H9 (cell line): ENCODE data around the gene UBE2E1. TPM values are rescaled to one million over a fixed set of nuclear protein-coding genes. Genes with fewer than 3 reads are reported as not detected.
"Not testable (repeated sequence)": the region's sequence is repeated elsewhere in the genome, so short reads cannot be mapped to it uniquely, and the experiment has no call there.

ENCODE experiments used
- DNase-seq: peaks from one replicate; pipeline ENCODE4 v3.0.0-alpha.2; 2017
- H2AFZ ChIP-seq: one replicate; pipeline ENCODE4 v1.6.1; 2013; ENCODE audit warnings: mild to moderate bottlenecking, low read length, control low read depth, moderate library complexity
- H2AK5ac ChIP-seq: 2 replicates; pipeline ENCODE4 v1.6.1; 2013; ENCODE audit warnings: low read length, control low read depth, mixed read lengths; ENCODE audit not compliant: insufficient read length
- H2BK120ac ChIP-seq: one replicate; pipeline ENCODE4 v1.6.1; 2013; ENCODE audit warnings: low read depth, mild to moderate bottlenecking, low read length, control low read depth, inconsistent platforms; ENCODE audit not compliant: poor library complexity, severe bottlenecking
- H2BK12ac ChIP-seq: 2 replicates; pipeline ENCODE4 v1.6.1; 2013; ENCODE audit warnings: low read length, control low read depth, mixed read lengths, low read depth; ENCODE audit not compliant: insufficient read length
- H2BK15ac ChIP-seq: 2 replicates; pipeline ENCODE4 v1.6.1; 2013; ENCODE audit warnings: low read depth, low read length, control low read depth
- H2BK20ac ChIP-seq: one replicate; pipeline ENCODE4 v1.6.1; 2013; ENCODE audit warnings: low read depth, mild to moderate bottlenecking, low read length, control low read depth, inconsistent platforms; ENCODE audit not compliant: poor library complexity, severe bottlenecking
- H2BK5ac ChIP-seq: 2 replicates; pipeline ENCODE4 v1.6.1; 2013; ENCODE audit warnings: low read length, control low read depth, mixed read lengths; ENCODE audit not compliant: insufficient read length
- H3K14ac ChIP-seq: 2 replicates; pipeline ENCODE4 v1.6.1; 2013; ENCODE audit warnings: low read length, control low read depth; ENCODE audit not compliant: insufficient read depth
- H3K18ac ChIP-seq: 2 replicates; pipeline ENCODE4 v1.6.1; 2013; ENCODE audit warnings: low read depth, mild to moderate bottlenecking, mixed read lengths, low read length, control low read depth; ENCODE audit not compliant: insufficient read length
- H3K23ac ChIP-seq: 2 replicates; pipeline ENCODE4 v1.6.1; 2013; ENCODE audit warnings: low read length, control low read depth, mixed read lengths, low read depth; ENCODE audit not compliant: insufficient read length
- H3K23me2 ChIP-seq: 2 replicates; pipeline ENCODE4 v1.6.1; 2013; ENCODE audit warnings: low read depth, mild to moderate bottlenecking, mixed read lengths, low read length, control low read depth; ENCODE audit not compliant: insufficient read length, poor library complexity, severe bottlenecking
- H3K27ac ChIP-seq: 2 replicates; pipeline ENCODE4 v1.5.1; 2013; ENCODE audit warnings: low read length, control low read depth, mixed read lengths, low read depth; ENCODE audit not compliant: insufficient read length
- H3K27me3 ChIP-seq: 2 replicates; pipeline ENCODE4 v1.6.1; 2013; ENCODE audit warnings: low read length, control low read depth, inconsistent platforms; ENCODE audit not compliant: insufficient read depth
- H3K4ac ChIP-seq: 2 replicates; pipeline ENCODE4 v1.6.1; 2013; ENCODE audit warnings: low read depth, mild to moderate bottlenecking, control low read depth, inconsistent platforms, low read length, moderate library complexity
- H3K4me1 ChIP-seq: 2 replicates; pipeline ENCODE4 v1.6.1; 2013; ENCODE audit warnings: low read length, control low read depth, inconsistent platforms; ENCODE audit not compliant: insufficient read depth
- H3K4me2 ChIP-seq: 2 replicates; pipeline ENCODE4 v1.6.1; 2013; ENCODE audit warnings: low read length, control low read depth, mixed read lengths; ENCODE audit not compliant: insufficient read length, insufficient read depth
- H3K56ac ChIP-seq: 2 replicates; pipeline ENCODE4 v1.6.1; 2013; ENCODE audit warnings: low read depth, mild to moderate bottlenecking, mixed read lengths, low read length, control low read depth; ENCODE audit not compliant: insufficient read length
- H3K79me1 ChIP-seq: 2 replicates; pipeline ENCODE4 v1.6.1; 2013; ENCODE audit warnings: low read depth, mild to moderate bottlenecking, moderate library complexity, low read length, control low read depth, inconsistent platforms; ENCODE audit not compliant: insufficient read depth, poor library complexity, severe bottlenecking
- H3K79me2 ChIP-seq: 2 replicates; pipeline ENCODE4 v1.6.1; 2013; ENCODE audit warnings: low read length, control low read depth, inconsistent platforms; ENCODE audit not compliant: insufficient read depth
- H3K9ac ChIP-seq: 2 replicates; pipeline ENCODE4 v1.6.1; 2013; ENCODE audit warnings: low read length, control low read depth, mixed read lengths; ENCODE audit not compliant: insufficient read length; ENCODE audit errors: extremely low read depth
- H3K9me3 ChIP-seq: one replicate; pipeline ENCODE4 v1.6.1; 2013; ENCODE audit warnings: low read depth, low read length, inconsistent platforms; ENCODE audit not compliant: control insufficient read depth
- H3T11ph ChIP-seq: one replicate; pipeline ENCODE4 v1.6.1; 2013; ENCODE audit warnings: mild to moderate bottlenecking, low read length, control low read depth, inconsistent platforms
- H4K20me1 ChIP-seq: one replicate; pipeline ENCODE4 v1.6.1; 2013; ENCODE audit not compliant: control insufficient read depth, insufficient read length, insufficient read depth
- H4K5ac ChIP-seq: 2 replicates; pipeline ENCODE4 v1.6.1; 2013; ENCODE audit warnings: low read depth, mild to moderate bottlenecking, mixed read lengths, low read length, control low read depth; ENCODE audit not compliant: insufficient read length
- H4K8ac ChIP-seq: replicated peaks from 2 replicates; pipeline ENCODE4 v1.6.1; 2013; ENCODE audit warnings: low read length, control low read depth, mixed read lengths, low read depth; ENCODE audit not compliant: insufficient read length
- H4K91ac ChIP-seq: 2 replicates; pipeline ENCODE4 v1.6.1; 2013; ENCODE audit warnings: low read depth, mild to moderate bottlenecking, moderate library complexity, mixed read lengths, low read length, control low read depth; ENCODE audit not compliant: insufficient read length
- H3K27ac Mint-ChIP-seq, 3 experiments: 2 replicates in 2 of 3; 3 replicates in 1 of 3; pipeline ENCODE4 v1.8.0; 2020 to 2021; ENCODE audit warnings: mixed read lengths in 3 of 3, mild to moderate bottlenecking in 1 of 3, moderate library complexity in 1 of 3
- H3K27me3 Mint-ChIP-seq: 2 replicates; pipeline ENCODE4 v1.8.0; 2021; ENCODE audit warnings: low read depth, mild to moderate bottlenecking, moderate library complexity, mixed read lengths
- H3K36me3 Mint-ChIP-seq, 3 experiments: 2 replicates in 2 of 3; 3 replicates in 1 of 3; pipeline ENCODE4 v1.8.0; 2020 to 2021; ENCODE audit warnings: low read depth in 3 of 3, mixed read lengths in 3 of 3; ENCODE audit not compliant: insufficient read depth in 1 of 3
- H3K4me1 Mint-ChIP-seq, 2 experiments: 2 replicates each; pipeline ENCODE4 v1.8.0; 2020; ENCODE audit warnings: mixed read lengths in 2 of 2
- H3K4me3 Mint-ChIP-seq, 2 experiments: 2 replicates in 1 of 2; 3 replicates in 1 of 2; pipeline ENCODE4 v1.8.0; 2020 to 2021; ENCODE audit warnings: mild to moderate bottlenecking in 2 of 2, mixed read lengths in 2 of 2, moderate library complexity in 1 of 2
- H3K9me3 Mint-ChIP-seq, 2 experiments: 2 replicates in 1 of 2; 3 replicates in 1 of 2; pipeline ENCODE4 v1.8.0; 2020; ENCODE audit warnings: mild to moderate bottlenecking in 2 of 2, mixed read lengths in 2 of 2, moderate library complexity in 1 of 2
- WGBS: extraction: QIAGEN DNeasy Blood & Tissue Kit; methylation state at CpG from one replicate; pipeline ENCODE4 v1.1.7; 2013; ENCODE audit warnings: missing lambda C conversion rate, low lambda C conversion rate, mixed read lengths; ENCODE audit not compliant: insufficient read length; ENCODE audit errors: extremely low coverage; 5-methylcytosine and 5-hydroxymethylcytosine counted together
- total RNA-seq: library from RNA; stranded (reverse); gene quantifications from 2 replicates; pipeline ENCODE4 v1.2.1, GENCODE V29; 2021

The UBE2E1 gene
- total RNA-seq, 1 experiment from 2014 or later: 142 TPM

GRCh38 chr3:23871361-23871760 lies 65.6 kb downstream of the UBE2E1 start:
- not testable (repeated sequence) for H3K4ac ChIP-seq

More at GRCh38 chr3:23871361-23871760, 65.6 kb downstream of the UBE2E1 start:
- not testable (repeated sequence) for H3K18ac ChIP-seq, H3K23me2 ChIP-seq, H3K27me3 ChIP-seq, H3K79me1 ChIP-seq, H3K27ac ChIP-seq, H2AK5ac ChIP-seq, H3K56ac ChIP-seq, H3K9ac ChIP-seq, H4K8ac ChIP-seq, H4K91ac ChIP-seq, H3K4me2 ChIP-seq, H2BK15ac ChIP-seq, H2BK5ac ChIP-seq, H3K4me1 ChIP-seq, H3K79me2 ChIP-seq, H3K27me3 Mint-ChIP-seq, H3K27ac Mint-ChIP-seq, H2BK20ac ChIP-seq, H2BK12ac ChIP-seq, H2BK120ac ChIP-seq, H3K9me3 Mint-ChIP-seq, H3K9me3 ChIP-seq, H3T11ph ChIP-seq, H3K23ac ChIP-seq, H4K5ac ChIP-seq, H2AFZ ChIP-seq, H4K20me1 ChIP-seq, H3K4me3 Mint-ChIP-seq, DNase-seq, H3K14ac ChIP-seq
- no CpG with 5 or more reads among the region's 34 CpGs for WGBS
- H3K4me1 Mint-ChIP-seq: peaks cover 29 to 30% of the 10 kb centered on the region in 2 experiments
- H3K36me3 Mint-ChIP-seq: peaks cover 6 to 13% (median 11%) of the 10 kb centered on the region in 3 experiments; a peak in 6 of 7 replicates
